ENCODE results near the gene MMP17. TPM values are rescaled to one million over a fixed set of nuclear protein-coding genes. Genes with fewer than 3 reads are reported as not detected.

Gene MMP17
- total and polyA plus RNA-seq, 2 experiments from 2014 or later: 0.40 to 0.42 TPM

- 88% methylated on average over 6 of the region's 6 CpGs for WGBS (ENCODE audit: low lambda C conversion rate, missing lambda C conversion rate)
- Histone ChIP-seq H2AFZ (no peak overlapping the region), H3K27ac (no peak overlapping the region), H3K36me3 (replicated peaks; ENCODE audit: insufficient read depth, low read depth) (no peaks in the 10 kb centered on the region), H3K9me3 (ENCODE audit: low read depth) (no peaks in the 10 kb centered on the region), H3K4me2 (no peak overlapping the region), H3K27me3 (no peaks in the 10 kb centered on the region), H3K9me2 (replicated peaks; ENCODE audit: insufficient read depth) (no peaks in the 10 kb centered on the region), H4K20me1 (ENCODE audit: insufficient read depth, poor library complexity, severe bottlenecking) (no peaks in the 10 kb centered on the region), H3K4me3 (no peak overlapping the region), H3K4me1 (ENCODE audit: insufficient read depth) (no peaks in the 10 kb centered on the region), H3K79me2 (no peaks in the 10 kb centered on the region)
- DNase-seq (ENCODE audit: low spot score): no peak
- no peak for TF ChIP-seq EZH2 (IDR thresholded peaks at IDR 0.05; ENCODE audit: borderline replicate concordance)
- no peak for TF ChIP-seq CTCF (IDR thresholded peaks at IDR 0.05; ENCODE audit: poor library complexity)
- no peak for TF ChIP-seq EZH2phosphoT487 (IDR thresholded peaks at IDR 0.05; ENCODE audit: low read depth, severe bottlenecking, unreplicated experiment)
These were observed 31.8 kb upstream of the MMP17 start for GRCh38 chr12:131796411-131796736.

DNA sequence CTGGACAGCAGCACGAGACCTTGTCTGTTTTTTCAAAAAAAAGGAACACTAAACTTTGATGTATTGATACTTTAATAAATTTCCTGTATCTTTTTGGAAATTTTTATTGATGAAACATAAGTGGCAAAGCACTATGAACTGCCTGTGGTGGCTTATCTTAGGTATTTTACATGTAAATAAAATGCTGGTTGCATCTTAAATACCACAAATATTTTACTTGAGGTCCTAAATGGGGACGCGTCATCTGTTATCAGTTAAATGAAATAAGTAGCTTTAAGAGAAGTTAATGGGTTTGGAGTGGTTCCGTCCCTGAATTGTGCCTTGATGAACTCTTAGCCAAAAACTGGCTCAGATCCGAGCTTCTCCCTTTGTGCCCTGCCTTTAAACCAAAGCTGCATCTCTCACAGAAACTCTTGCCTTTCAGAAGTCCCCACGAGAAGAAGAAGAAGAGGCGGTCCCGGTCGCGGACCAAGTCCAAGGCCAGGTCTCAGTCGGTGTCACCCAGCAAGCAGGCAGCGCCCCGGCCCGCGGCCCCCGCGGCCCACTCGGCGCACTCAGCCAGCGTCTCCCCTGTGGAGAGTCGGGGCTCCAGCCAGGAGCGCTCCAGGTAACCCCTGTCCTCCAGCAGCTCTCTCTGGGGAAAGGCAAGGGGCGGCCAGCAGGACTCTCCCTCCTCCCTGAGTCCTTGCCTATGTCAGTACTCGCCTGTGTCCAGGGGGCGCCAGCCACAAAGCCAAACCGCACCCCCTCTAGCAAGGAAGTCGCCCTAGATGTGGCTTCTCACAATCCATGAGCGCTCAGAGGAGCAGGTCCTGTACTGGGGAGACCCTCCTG lies 31.2 kb upstream of the MMP17 start:
- Histone ChIP-seq H3K4me3 (no peak overlapping the region), H3K9me3 (ENCODE audit: low read depth) (no peaks in the 10 kb centered on the region), H3K4me1 (ENCODE audit: insufficient read depth) (no peaks in the 10 kb centered on the region), H2AFZ (no peak overlapping the region), H3K27me3 (no peaks in the 10 kb centered on the region), H4K20me1 (ENCODE audit: insufficient read depth, poor library complexity, severe bottlenecking) (no peaks in the 10 kb centered on the region), H3K4me2 (no peak overlapping the region), H3K9me2 (replicated peaks; ENCODE audit: insufficient read depth) (no peaks in the 10 kb centered on the region), H3K79me2 (no peaks in the 10 kb centered on the region), H3K27ac (no peak overlapping the region), H3K36me3 (replicated peaks; ENCODE audit: insufficient read depth, low read depth) (no peaks in the 10 kb centered on the region)
- DNase-seq (ENCODE audit: low spot score): no peak
- TF ChIP-seq CTCF (IDR thresholded peaks at IDR 0.05; ENCODE audit: poor library complexity) (no peak), EZH2 (IDR thresholded peaks at IDR 0.05; ENCODE audit: borderline replicate concordance) (no peak), EZH2phosphoT487 (IDR thresholded peaks at IDR 0.05; ENCODE audit: low read depth, severe bottlenecking, unreplicated experiment) (no peak)
- WGBS (ENCODE audit: low lambda C conversion rate, missing lambda C conversion rate): 93% methylated on average over 26 of the region's 28 CpGs

GRCh38 chr12:131797588-131797934 lies 30.6 kb upstream of the MMP17 start:
- Histone ChIP-seq H3K27ac (no peak overlapping the region), H3K9me3 (ENCODE audit: low read depth) (no peaks in the 10 kb centered on the region), H3K9me2 (replicated peaks; ENCODE audit: insufficient read depth) (no peaks in the 10 kb centered on the region), H3K4me1 (ENCODE audit: insufficient read depth) (no peaks in the 10 kb centered on the region), H3K4me3 (no peak overlapping the region), H3K36me3 (replicated peaks; ENCODE audit: insufficient read depth, low read depth) (no peaks in the 10 kb centered on the region), H2AFZ (no peak overlapping the region), H4K20me1 (ENCODE audit: insufficient read depth, poor library complexity, severe bottlenecking) (no peaks in the 10 kb centered on the region), H3K27me3 (no peaks in the 10 kb centered on the region), H3K4me2 (no peak overlapping the region), H3K79me2 (no peaks in the 10 kb centered on the region)
- no peak for DNase-seq (ENCODE audit: low spot score)
- TF ChIP-seq EZH2phosphoT487 (IDR thresholded peaks at IDR 0.05; ENCODE audit: low read depth, severe bottlenecking, unreplicated experiment) (no peak), EZH2 (IDR thresholded peaks at IDR 0.05; ENCODE audit: borderline replicate concordance) (no peak), CTCF (IDR thresholded peaks at IDR 0.05; ENCODE audit: poor library complexity) (no peak)
- 95% methylated on average over 10 of the region's 10 CpGs for WGBS (ENCODE audit: low lambda C conversion rate, missing lambda C conversion rate)
